HG03280 (cell line): ENCODE data around the gene NPBWR2.
"Not testable (repeated sequence)": the region's sequence is repeated elsewhere in the genome, so short reads cannot be mapped to it uniquely, and the experiment has no call there.

Experiments
- ATAC-seq: cut with Tn5 transposase; IDR thresholded peaks from one replicate; pipeline ENCODE4 v1.9.1; 2021; ENCODE audit warnings: mild to moderate bottlenecking, moderate library complexity; ENCODE audit not compliant: unreplicated experiment

NPBWR2 gene

GRCh38 chr20:64144144-64144912, 37.0 kb upstream of the NPBWR2 start:
- ATAC-seq, result no peak

DNA sequence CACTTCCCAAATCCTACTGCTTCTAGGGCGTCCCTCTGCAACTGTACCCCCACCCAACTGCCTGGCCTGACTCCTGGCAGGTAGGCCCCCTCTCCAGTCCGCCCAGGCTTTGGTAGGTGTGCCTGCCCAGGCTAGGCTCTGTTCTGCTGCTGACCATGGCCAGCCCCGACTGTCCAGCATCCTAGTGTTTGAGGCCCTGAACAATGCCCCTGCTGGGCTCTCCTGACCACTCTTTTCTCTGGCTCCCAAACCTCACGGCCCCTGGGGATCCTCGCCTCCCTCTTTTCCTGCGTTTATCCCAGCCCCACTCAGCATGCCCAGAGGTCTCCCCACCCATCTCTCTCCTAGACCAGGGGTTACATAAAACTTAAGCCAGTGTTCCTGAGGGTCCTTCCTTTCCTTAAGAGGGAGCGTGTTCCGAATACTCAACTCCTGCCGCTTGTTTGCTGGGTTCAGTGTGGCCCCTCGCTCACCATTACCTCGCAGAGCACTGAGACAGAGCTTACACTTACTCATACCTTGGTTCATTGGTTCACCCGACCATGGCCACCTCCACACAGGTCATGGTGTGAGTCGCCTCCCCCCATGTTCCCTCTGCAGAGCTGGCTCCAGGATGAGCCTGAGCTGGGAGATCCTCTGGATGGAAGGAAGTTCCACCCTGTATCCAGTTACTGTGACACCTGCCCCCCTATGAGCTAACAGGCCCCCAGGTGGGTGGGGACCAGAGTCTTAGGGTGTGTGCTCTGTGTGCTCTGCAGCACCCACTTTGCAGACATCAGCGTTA, 35.8 kb upstream of the NPBWR2 start:
- ATAC-seq, result no peak

DNA sequence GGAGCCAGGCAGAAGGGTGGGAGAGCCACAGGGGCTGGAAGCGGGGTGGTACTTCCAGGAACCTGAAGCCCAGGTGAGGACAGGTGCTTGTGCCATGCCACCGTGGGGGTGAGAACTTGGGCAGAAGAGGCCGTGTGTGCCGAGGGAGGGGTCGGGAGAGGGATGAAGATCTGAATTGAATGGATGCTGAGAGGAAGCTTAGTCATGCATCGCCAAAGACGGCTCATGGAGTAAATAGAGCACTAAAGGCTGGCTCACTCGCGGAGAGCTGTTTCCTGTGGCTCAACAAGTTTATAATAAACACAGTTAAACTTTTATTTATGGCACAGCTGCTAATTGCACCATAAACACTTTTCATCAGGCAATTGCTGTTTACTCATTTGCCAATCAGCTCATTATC, 35.2 kb upstream of the NPBWR2 start:
- no peak for ATAC-seq

- ATAC-seq, result no peak
These were observed 33.6 kb upstream of the NPBWR2 start for GRCh38 chr20:64140956-64141355.

DNA sequence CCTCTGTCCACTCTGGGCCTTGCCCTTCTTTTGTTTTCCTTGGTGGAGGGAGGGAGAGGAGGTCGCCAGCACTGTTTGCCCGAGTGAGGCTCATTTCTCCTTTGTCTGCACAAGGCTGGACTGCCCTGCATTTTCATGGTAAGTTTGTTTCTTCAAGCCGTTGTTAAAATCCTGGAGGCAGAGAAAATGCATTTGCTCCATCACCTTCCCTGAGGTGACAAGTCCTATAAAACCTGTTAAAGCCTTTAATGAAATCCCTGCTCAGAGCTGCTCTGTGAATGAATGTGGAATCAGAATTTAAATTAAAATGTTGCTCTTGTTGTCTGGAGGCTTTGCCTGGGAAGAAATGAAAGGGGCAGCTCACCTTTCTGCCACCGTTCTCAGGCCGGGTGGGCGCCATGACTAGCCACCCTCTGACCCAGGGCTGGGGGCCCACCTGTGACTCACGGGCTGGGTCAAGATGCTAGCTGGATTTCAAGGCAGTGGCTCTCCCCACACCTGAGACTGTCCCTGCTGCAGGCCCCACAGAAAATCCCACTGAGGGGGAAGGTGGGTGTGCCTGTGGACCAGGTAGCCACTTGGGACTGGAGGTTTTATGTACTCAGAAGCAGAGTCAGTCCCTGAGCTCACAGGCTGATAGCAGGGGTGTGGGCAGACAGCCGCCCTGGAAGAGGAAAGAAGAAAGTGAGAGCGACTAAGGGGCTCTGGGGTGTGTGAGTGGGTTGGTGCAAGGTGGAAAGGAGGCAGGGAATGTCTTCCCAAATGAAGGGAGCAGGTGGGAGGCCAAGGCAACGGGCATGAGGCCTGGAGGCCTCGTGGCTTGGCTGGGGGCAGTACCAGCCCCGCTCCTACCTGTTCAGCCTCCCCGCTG, 32.9 kb upstream of the NPBWR2 start:
- ATAC-seq, result no peak

- ATAC-seq, result no peak
These were observed 32.1 kb upstream of the NPBWR2 start for GRCh38 chr20:64139199-64140060.

- ATAC-seq, result no peak
These were observed 31.0 kb upstream of the NPBWR2 start for GRCh38 chr20:64138276-64138815.

- no peak for ATAC-seq
These were observed 30.2 kb upstream of the NPBWR2 start for GRCh38 chr20:64137598-64138031.

- ATAC-seq, result no peak
These were observed 28.8 kb upstream of the NPBWR2 start for GRCh38 chr20:64136004-64136710.

GRCh38 chr20:64134744-64135143, 27.4 kb upstream of the NPBWR2 start:
- not testable (repeated sequence) for ATAC-seq

DNA sequence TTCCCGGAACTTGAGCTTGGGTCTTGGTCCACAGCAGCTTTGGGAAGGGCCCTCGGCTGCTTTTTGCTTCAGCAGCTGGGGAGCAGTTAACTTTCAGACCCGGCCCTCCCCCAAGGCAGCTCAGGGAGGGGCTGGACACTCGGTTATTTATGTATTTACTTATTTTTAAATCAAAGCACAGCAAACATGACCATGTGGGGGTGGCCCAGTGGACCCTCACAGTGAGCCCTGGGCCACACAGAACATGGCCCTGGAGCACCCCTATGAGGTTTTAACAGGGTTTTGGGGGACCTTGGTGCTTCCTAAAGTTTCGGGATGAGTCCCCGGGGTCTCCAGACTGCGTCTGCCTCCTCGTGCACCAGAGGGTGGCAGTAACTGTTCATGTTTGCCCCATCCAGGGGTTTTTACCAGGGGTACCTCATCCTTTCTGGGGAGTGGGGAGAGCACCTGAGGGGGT, 26.6 kb upstream of the NPBWR2 start:
- ATAC-seq, result no peak

GRCh38 chr20:64131406-64131805, 24.0 kb upstream of the NPBWR2 start:
- no peak for ATAC-seq

DNA sequence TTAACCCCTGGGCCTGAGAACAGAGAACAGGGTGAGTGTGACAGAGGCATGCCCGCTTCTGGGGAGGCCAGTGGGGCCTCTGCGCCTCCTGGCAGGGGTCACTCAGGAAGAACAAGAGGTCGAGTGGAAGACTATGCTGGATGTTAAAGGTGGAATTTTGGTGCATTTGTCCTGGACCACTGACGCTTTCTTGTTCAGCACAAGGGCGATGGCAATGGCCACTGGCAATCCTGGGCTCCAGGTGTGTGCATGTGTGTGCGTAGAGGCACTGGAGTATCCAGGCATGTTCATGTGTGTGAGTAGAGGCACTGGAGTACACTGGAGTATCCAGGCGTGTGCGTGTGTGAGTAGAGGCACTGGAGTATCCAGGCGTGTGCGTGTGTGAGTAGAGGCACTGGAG, 23.5 kb upstream of the NPBWR2 start:
- ATAC-seq, result no peak

GRCh38 chr20:64130271-64130670, 22.9 kb upstream of the NPBWR2 start:
- ATAC-seq, result no peak

- ATAC-seq, result no peak
These were observed 21.9 kb upstream of the NPBWR2 start for GRCh38 chr20:64129146-64129782.

DNA sequence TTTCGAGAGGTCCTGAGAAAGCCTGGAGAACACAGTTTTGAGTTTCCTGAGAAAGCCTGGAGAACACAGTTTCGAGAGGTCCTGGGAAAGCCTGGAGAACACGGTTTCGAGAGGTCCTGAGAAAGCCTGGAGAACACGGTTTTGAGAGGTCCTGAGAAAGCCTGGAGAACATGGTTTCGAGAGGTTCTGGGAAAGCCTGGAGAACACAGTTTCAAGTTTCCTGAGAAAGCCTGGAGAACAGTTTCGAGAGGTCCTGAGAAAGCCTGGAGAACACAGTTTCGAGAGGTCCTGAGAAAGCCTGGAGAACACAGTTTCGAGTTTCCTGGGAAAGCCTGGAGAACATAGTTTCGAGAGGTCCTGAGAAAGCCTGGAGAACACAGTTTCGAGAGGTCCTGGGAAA, 16.2 kb upstream of the NPBWR2 start:
- ATAC-seq, result not testable (repeated sequence)

DNA sequence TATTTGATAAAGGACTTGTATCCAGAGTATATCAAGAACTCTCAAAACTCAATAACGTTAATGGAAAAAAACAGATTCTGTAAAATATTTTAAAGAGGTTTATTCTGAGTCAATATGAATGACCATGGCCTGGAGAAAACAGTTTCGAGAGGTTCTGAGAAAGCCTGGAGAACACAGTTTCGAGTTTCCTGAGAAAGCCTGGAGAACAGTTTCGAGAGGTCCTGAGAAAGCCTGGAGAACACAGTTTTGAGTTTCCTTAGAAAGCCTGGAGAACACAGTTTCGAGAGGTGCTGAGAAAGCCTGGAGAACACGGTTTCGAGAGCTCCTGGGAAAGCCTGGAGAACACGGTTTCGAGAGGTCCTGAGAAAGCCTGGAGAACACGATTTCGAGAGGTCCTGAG, 15.6 kb upstream of the NPBWR2 start:
- ATAC-seq, result not testable (repeated sequence)

- no peak for ATAC-seq
These were observed 14.2 kb upstream of the NPBWR2 start for GRCh38 chr20:64121586-64121985.
